Astrocyte (in vitro differentiated cells and primary cell): ENCODE data around the gene SHC3. TPM values are rescaled to one million over a fixed set of nuclear protein-coding genes. Genes with fewer than 3 reads are reported as not detected.
A peak's percentile ranks its signal among the peaks of the same experiment; 100 is the strongest.

Experiments
- DNase-seq: peaks from one replicate; pipeline ENCODE4 v3.0.0-alpha.2; 2010; ENCODE audit warnings: low read depth
- FAIRE-seq: peaks from 2 replicates; lab custom pipeline; 2011; peaks lifted over from hg19 to GRCh38; lab: Jason Lieb, UNC
- H2AFZ ChIP-seq: 2 replicates; pipeline ENCODE4 v1.6.0; 2012; ENCODE audit warnings: low read depth, low read length, inconsistent platforms
- H3K27ac ChIP-seq: 2 replicates; pipeline ENCODE4 v1.5.1; 2011; ENCODE audit warnings: low read depth, low read length, inconsistent platforms
- H3K27me3 ChIP-seq: 2 replicates; pipeline ENCODE4 v1.6.0; 2011; ENCODE audit warnings: low read length, inconsistent platforms; ENCODE audit not compliant: insufficient read depth
- H3K36me3 ChIP-seq: 2 replicates; pipeline ENCODE4 v1.5.1; 2011; ENCODE audit warnings: low read length, inconsistent platforms; ENCODE audit not compliant: insufficient read depth
- H3K4me1 ChIP-seq: 2 replicates; pipeline ENCODE4 v1.5.1; 2011; ENCODE audit warnings: low read length, inconsistent platforms; ENCODE audit not compliant: insufficient read depth
- H3K4me2 ChIP-seq: 2 replicates; pipeline ENCODE4 v1.6.0; 2012; ENCODE audit warnings: low read length, inconsistent platforms
- H3K4me3 ChIP-seq: 2 replicates; pipeline ENCODE4 v1.5.1; 2011; ENCODE audit warnings: low read depth, mild to moderate bottlenecking, low read length, inconsistent platforms; ENCODE audit not compliant: insufficient read depth
- H3K79me2 ChIP-seq: 2 replicates; pipeline ENCODE4 v1.6.0; 2012; ENCODE audit warnings: mild to moderate bottlenecking, low read length, inconsistent platforms; ENCODE audit not compliant: insufficient read depth
- H3K9ac ChIP-seq: 2 replicates; pipeline ENCODE4 v1.6.0; 2012; ENCODE audit warnings: mild to moderate bottlenecking, low read length, inconsistent platforms
- H3K9me3 ChIP-seq: 2 replicates; pipeline ENCODE4 v1.5.1; 2012; ENCODE audit warnings: low read depth, mild to moderate bottlenecking, low read length, inconsistent platforms; ENCODE audit not compliant: insufficient read depth
- H4K20me1 ChIP-seq: 2 replicates; pipeline ENCODE4 v1.6.0; 2012; ENCODE audit warnings: low read length, inconsistent platforms; ENCODE audit not compliant: insufficient read depth
- H3K27ac Mint-ChIP-seq: one replicate; pipeline ENCODE4 v1.8.0; 2021; ENCODE audit warnings: mild to moderate bottlenecking, mixed read lengths; ENCODE audit not compliant: unreplicated experiment
- H3K27me3 Mint-ChIP-seq: one replicate; pipeline ENCODE4 v1.8.0; 2021; ENCODE audit warnings: low read depth, mixed read lengths; ENCODE audit not compliant: unreplicated experiment
- H3K36me3 Mint-ChIP-seq: one replicate; pipeline ENCODE4 v1.8.0; 2021; ENCODE audit warnings: low read depth, mixed read lengths; ENCODE audit not compliant: unreplicated experiment
- H3K4me1 Mint-ChIP-seq: one replicate; pipeline ENCODE4 v1.8.0; 2021; ENCODE audit warnings: low read depth, mixed read lengths; ENCODE audit not compliant: unreplicated experiment
- H3K4me3 Mint-ChIP-seq: one replicate; pipeline ENCODE4 v1.8.0; 2021; ENCODE audit warnings: mild to moderate bottlenecking, moderate library complexity, mixed read lengths; ENCODE audit not compliant: unreplicated experiment
- H3K9me3 Mint-ChIP-seq: one replicate; pipeline ENCODE4 v1.8.0; 2021; ENCODE audit warnings: mild to moderate bottlenecking, mixed read lengths; ENCODE audit not compliant: unreplicated experiment
- CTCF ChIP-seq: IDR thresholded peaks from 2 replicates; pipeline ENCODE4 v1.5.1; 2011; ENCODE audit warnings: low read depth, mild to moderate bottlenecking, inconsistent platforms, low read length, moderate library complexity; ENCODE audit not compliant: insufficient read depth
- EZH2 ChIP-seq: IDR thresholded peaks from 2 replicates; pipeline ENCODE4 v1.6.1; 2012; ENCODE audit warnings: mild to moderate bottlenecking, low read length, inconsistent platforms; ENCODE audit not compliant: insufficient read depth
- total RNA-seq: library from RNA; stranded (reverse); gene quantifications from 2 replicates; pipeline ENCODE4 v1.2.1, GENCODE V29; 2021

Gene SHC3
- total RNA-seq, 1 donor from 2014 or later: 4.6 TPM

DNA sequence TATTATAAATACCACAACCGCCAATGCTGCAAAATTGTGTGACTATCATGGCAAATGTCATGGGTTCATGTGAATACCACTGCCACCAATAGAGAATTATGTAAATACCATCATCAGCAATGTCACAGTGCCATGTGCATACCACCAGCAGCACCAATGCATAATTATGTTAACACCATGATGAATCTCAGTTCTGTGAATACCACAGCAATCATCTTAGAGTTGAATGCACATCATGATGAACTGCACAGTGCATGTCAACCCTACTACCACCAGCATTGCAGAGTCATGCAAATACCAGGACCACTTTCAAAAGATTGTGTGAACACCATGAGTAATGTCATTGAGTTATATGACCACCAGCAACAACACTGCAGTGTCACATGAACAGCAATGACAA, 63.2 kb downstream of the SHC3 start:
- Mint-ChIP-seq H3K27me3 (no peaks in the 10 kb centered on the region), H3K4me1 (no peaks in the 10 kb centered on the region), H3K4me3 (no peak overlapping the region), H3K27ac (no peak overlapping the region), H3K36me3 (no peaks in the 10 kb centered on the region), H3K9me3 (no peaks in the 10 kb centered on the region)
- peaks cover 43% of the 10 kb centered on the region for H4K20me1 ChIP-seq
- H3K27ac ChIP-seq: peak overlapping the region; percentile 1
- peaks cover 7% of the 10 kb centered on the region for H3K4me1 ChIP-seq
- no peaks in the 10 kb centered on the region for H3K9me3 ChIP-seq
- no peaks in the 10 kb centered on the region for H3K27me3 ChIP-seq
- H3K4me3 ChIP-seq: no peak overlapping the region
- H3K36me3 ChIP-seq: no peaks in the 10 kb centered on the region
- H3K79me2 ChIP-seq: peaks cover 93% of the 10 kb centered on the region
- no peak overlapping the region for H3K4me2 ChIP-seq
- H3K9ac ChIP-seq: no peak overlapping the region
- no peak overlapping the region for H2AFZ ChIP-seq
- no peak for DNase-seq
- FAIRE-seq: no peak
- TF ChIP-seq CTCF (no peak), EZH2 (no peak)

- Histone ChIP-seq H3K4me1 (peaks cover 7% of the 10 kb centered on the region), H3K9ac (no peak overlapping the region), H3K4me2 (no peak overlapping the region), H3K36me3 (peaks cover under 1% of the 10 kb centered on the region), H2AFZ (no peak overlapping the region), H3K4me3 (no peak overlapping the region), H3K9me3 (peaks cover 1% of the 10 kb centered on the region), H3K27ac (no peak overlapping the region), H4K20me1 (peaks cover 41% of the 10 kb centered on the region), H3K27me3 (no peaks in the 10 kb centered on the region), H3K79me2 (peaks cover 86% of the 10 kb centered on the region)
- DNase-seq (no peak), FAIRE-seq (peak; percentile 26)
- Mint-ChIP-seq H3K27me3 (no peaks in the 10 kb centered on the region), H3K4me1 (peaks cover 3% of the 10 kb centered on the region), H3K36me3 (no peaks in the 10 kb centered on the region), H3K27ac (no peak overlapping the region), H3K9me3 (no peaks in the 10 kb centered on the region), H3K4me3 (no peak overlapping the region)
- TF ChIP-seq EZH2: no peak
- no peak for TF ChIP-seq CTCF
Observed at GRCh38 chr9:89114741-89115140, 63.9 kb downstream of the SHC3 start.

DNA sequence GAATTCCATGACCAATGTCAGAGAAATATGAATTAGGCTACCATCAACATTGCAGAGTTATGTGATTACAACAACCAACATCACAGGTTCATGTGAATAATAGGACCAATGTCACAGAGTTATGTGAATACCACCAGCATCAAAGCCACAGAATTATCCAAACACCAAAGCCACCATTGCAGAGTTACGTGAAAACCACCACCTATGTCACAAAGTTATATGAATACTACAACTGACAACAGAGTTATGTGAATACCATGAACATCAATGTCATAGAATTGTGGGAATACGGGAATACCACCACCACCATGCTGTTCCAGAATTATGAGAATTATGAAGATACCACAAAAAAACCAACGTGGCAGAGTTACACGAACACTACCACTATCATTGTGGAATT, 64.8 kb downstream of the SHC3 start:
- H3K9me3 Mint-ChIP-seq: no peaks in the 10 kb centered on the region
- H3K4me3 Mint-ChIP-seq: no peak overlapping the region
- peaks cover 45% of the 10 kb centered on the region for H4K20me1 ChIP-seq
- peaks cover 4% of the 10 kb centered on the region for H3K9me3 ChIP-seq
- no peak overlapping the region for H3K27ac ChIP-seq
- no peak for DNase-seq
- H3K4me1 ChIP-seq: peaks cover 7% of the 10 kb centered on the region
- H3K9ac ChIP-seq: no peak overlapping the region
- peaks cover 77% of the 10 kb centered on the region for H3K79me2 ChIP-seq
- no peak overlapping the region for H2AFZ ChIP-seq
- FAIRE-seq: no peak
- peaks cover under 1% of the 10 kb centered on the region for H3K36me3 Mint-ChIP-seq
- peaks cover 5% of the 10 kb centered on the region for H3K36me3 ChIP-seq
- no peaks in the 10 kb centered on the region for H3K27me3 Mint-ChIP-seq
- H3K4me3 ChIP-seq: no peak overlapping the region
- no peak overlapping the region for H3K4me2 ChIP-seq
- no peak overlapping the region for H3K27ac Mint-ChIP-seq
- TF ChIP-seq EZH2 (no peak), CTCF (no peak)
- H3K4me1 Mint-ChIP-seq: peaks cover 10% of the 10 kb centered on the region
- H3K27me3 ChIP-seq: no peaks in the 10 kb centered on the region
